IgD-negative memory B cell (primary cell): Measurements from ENCODE around the gene BLACAT1. TPM values are rescaled to one million over a fixed set of nuclear protein-coding genes. Genes with fewer than 3 reads are reported as not detected.

Experiments
- H3K27ac Mint-ChIP-seq, 3 donors: one replicate each; pipeline ENCODE4 v1.8.0; 2020 to 2022; ENCODE audit warnings: mild to moderate bottlenecking in 3 of 3, mixed read lengths in 3 of 3, moderate library complexity in 1 of 3
- H3K27me3 Mint-ChIP-seq: one replicate; pipeline ENCODE4 v1.8.0; 2021; ENCODE audit warnings: mixed read lengths
- H3K36me3 Mint-ChIP-seq: one replicate; pipeline ENCODE4 v1.8.0; 2020; ENCODE audit warnings: mild to moderate bottlenecking, mixed read lengths
- H3K4me1 Mint-ChIP-seq, 3 donors: one replicate each; pipeline ENCODE4 v1.8.0; 2020 to 2022; ENCODE audit warnings: mixed read lengths in 3 of 3, mild to moderate bottlenecking in 1 of 3
- H3K4me3 Mint-ChIP-seq, 4 donors: one replicate each; pipeline ENCODE4 v1.8.0; 2020 to 2022; ENCODE audit warnings: mild to moderate bottlenecking in 4 of 4, mixed read lengths in 4 of 4, moderate library complexity in 3 of 4
- H3K9me3 Mint-ChIP-seq, 3 donors: one replicate each; pipeline ENCODE4 v1.8.0; 2020 to 2021; ENCODE audit warnings: mixed read lengths in 3 of 3, mild to moderate bottlenecking in 1 of 3
- polyA plus RNA-seq: library from polyadenylated mRNA; unstranded; fragments of 300-500 nt; fragmentation: Illumina TruSeq; gene quantifications from one replicate; pipeline ENCODE4 v1.2.3, GENCODE V29; 2021

Gene BLACAT1
- polyA plus RNA-seq, 1 donor from 2014 or later: not detected

- Mint-ChIP-seq H3K4me3 (no peak overlapping the region), H3K27me3 (peaks cover 22% of the 10 kb centered on the region)
Measured at GRCh38 chr1:205477121-205477758, 21.4 kb upstream of the BLACAT1 start.

GRCh38 chr1:205476648-205477047 lies 20.8 kb upstream of the BLACAT1 start:
- no peak overlapping the region for H3K4me3 Mint-ChIP-seq
- H3K27ac Mint-ChIP-seq: peak overlapping the region in 1 of 3 donors; percentile 0
- peaks cover 7% of the 10 kb centered on the region for H3K36me3 Mint-ChIP-seq
- H3K9me3 Mint-ChIP-seq: peaks cover 2 to 15% (median 2%) of the 10 kb centered on the region in 3 donors
- H3K4me1 Mint-ChIP-seq: peaks cover 9 to 30% (median 17%) of the 10 kb centered on the region in 3 donors
- H3K27me3 Mint-ChIP-seq: peaks cover 22% of the 10 kb centered on the region

More at GRCh38 chr1:205477121-205477758, 21.4 kb upstream of the BLACAT1 start:
- Mint-ChIP-seq H3K9me3 (peaks cover 2 to 15% (median 2%) of the 10 kb centered on the region in 3 donors), H3K36me3 (peaks cover 7% of the 10 kb centered on the region), H3K4me1 (peaks cover 14 to 34% (median 17%) of the 10 kb centered on the region in 3 donors), H3K27ac (peak overlapping the region in 1 of 3 donors; percentile 0)

GRCh38 chr1:205475855-205476254 lies 20.0 kb upstream of the BLACAT1 start:
- H3K9me3 Mint-ChIP-seq: peaks cover 2 to 15% (median 2%) of the 10 kb centered on the region in 3 donors
- H3K36me3 Mint-ChIP-seq: peaks cover 7% of the 10 kb centered on the region
- peaks cover 15% of the 10 kb centered on the region for H3K27me3 Mint-ChIP-seq
- H3K4me1 Mint-ChIP-seq: peaks cover 9 to 23% (median 12%) of the 10 kb centered on the region in 3 donors
- no peak overlapping the region for H3K4me3 Mint-ChIP-seq
- no peak overlapping the region for H3K27ac Mint-ChIP-seq

GRCh38 chr1:205474571-205474970 lies 18.7 kb upstream of the BLACAT1 start:
- Mint-ChIP-seq H3K36me3 (peaks cover 7% of the 10 kb centered on the region), H3K9me3 (peaks cover 2 to 15% (median 2%) of the 10 kb centered on the region in 3 donors), H3K4me3 (peak overlapping the region in 1 of 4 donors; percentile 14), H3K27me3 (peaks cover 13% of the 10 kb centered on the region), H3K4me1 (peaks cover 2 to 11% (median 3%) of the 10 kb centered on the region in 3 donors), H3K27ac (no peak overlapping the region)

DNA sequence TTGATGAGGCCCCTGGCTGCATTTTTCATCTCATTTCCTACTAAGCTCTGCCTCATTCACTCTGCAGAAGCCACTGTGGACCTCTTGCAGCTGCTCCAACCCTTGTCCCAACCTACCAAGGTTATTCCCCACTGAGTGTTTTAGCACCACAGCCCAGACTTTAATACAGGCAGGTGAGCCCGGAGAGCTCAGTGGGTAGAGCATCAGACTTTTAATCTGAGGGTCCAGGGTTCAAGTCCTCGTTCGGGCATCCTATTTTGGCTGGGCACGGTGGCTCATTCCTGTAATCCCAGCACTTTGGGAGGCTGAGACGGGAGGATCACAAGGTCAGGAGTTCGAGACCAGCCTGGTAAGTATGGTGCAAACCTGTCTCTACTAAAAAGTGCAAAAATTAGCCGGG lies 18.1 kb upstream of the BLACAT1 start:
- peaks cover 7% of the 10 kb centered on the region for H3K36me3 Mint-ChIP-seq
- H3K27ac Mint-ChIP-seq: no peak overlapping the region
- H3K4me1 Mint-ChIP-seq: peaks cover 0 to 8% (median 0%) of the 10 kb centered on the region in 3 donors
- H3K9me3 Mint-ChIP-seq: peaks cover 2 to 15% (median 2%) of the 10 kb centered on the region in 3 donors
- peak overlapping the region in 1 of 4 donors; percentile 76 for H3K4me3 Mint-ChIP-seq
- peaks cover 17% of the 10 kb centered on the region for H3K27me3 Mint-ChIP-seq

- H3K4me3 Mint-ChIP-seq: peak overlapping the region in 1 of 4 donors; percentile 27
- peaks cover 2 to 15% (median 2%) of the 10 kb centered on the region in 3 donors for H3K9me3 Mint-ChIP-seq
- peaks cover 17% of the 10 kb centered on the region for H3K27me3 Mint-ChIP-seq
- H3K36me3 Mint-ChIP-seq: peaks cover 7% of the 10 kb centered on the region
- H3K4me1 Mint-ChIP-seq: peaks cover 0 to 8% (median 0%) of the 10 kb centered on the region in 3 donors
- no peak overlapping the region for H3K27ac Mint-ChIP-seq
Measured at GRCh38 chr1:205473475-205473874, 17.6 kb upstream of the BLACAT1 start.

DNA sequence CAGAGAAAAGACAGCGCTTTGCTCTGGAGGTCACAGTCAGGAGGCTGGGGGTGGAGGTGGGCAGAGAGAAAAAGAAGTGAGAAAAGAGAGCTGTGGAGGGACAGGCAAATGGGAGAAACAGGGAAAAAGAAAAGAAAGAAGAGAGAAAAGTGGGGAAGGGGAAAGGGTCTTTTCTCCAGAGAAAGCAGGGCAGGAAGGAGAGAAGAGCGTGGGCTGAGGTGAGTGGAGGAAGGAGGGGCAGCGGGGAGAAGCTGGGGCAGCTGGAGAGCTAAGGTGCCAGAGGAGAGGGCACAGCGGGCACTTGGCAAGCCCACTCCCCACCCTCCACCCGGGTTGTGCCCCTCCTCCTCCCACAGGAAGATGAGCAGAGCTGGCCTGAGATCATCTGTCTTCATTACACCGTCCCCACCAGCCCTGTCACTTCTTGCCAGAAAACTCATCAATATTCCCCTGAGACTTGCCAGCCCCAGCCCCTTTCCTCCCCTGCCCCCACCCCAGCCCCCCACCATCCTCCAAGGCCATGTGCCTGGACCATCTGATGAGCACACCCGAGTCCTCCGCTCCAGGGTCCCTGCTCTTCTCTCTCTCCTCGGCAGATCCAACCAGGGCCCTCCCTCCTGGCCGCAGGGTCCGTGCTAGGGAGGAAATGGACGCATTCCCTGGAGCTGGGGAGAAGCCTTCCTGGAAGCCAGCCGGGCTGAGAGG lies 17.0 kb upstream of the BLACAT1 start:
- Mint-ChIP-seq H3K4me1 (peaks cover 0 to 5% (median 0%) of the 10 kb centered on the region in 3 donors), H3K36me3 (peaks cover 7% of the 10 kb centered on the region), H3K27ac (peak overlapping the region in 1 of 3 donors; percentile 51), H3K4me3 (no peak overlapping the region), H3K9me3 (peaks cover 2 to 15% (median 2%) of the 10 kb centered on the region in 3 donors), H3K27me3 (peaks cover 17% of the 10 kb centered on the region)

DNA sequence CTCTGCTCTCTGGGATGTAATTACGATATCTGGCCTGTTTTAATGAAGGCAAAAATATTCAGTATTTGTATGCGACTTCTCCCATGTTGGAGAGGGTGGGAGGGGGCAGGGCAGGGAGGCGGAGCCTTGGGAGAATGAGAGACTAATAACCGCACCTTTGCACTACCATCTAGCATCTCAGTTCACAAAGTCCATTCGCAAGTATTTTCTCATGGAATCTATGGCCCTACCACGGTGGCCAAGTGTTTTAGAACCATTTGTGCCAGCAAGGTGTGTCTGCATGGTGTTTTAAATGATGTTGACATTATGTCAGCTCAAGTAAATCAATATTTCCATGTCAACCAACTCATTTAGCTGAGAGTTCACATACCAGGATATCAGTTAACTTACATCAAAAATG lies 14.3 kb upstream of the BLACAT1 start:
- Mint-ChIP-seq H3K27ac (no peak overlapping the region), H3K36me3 (peaks cover 9% of the 10 kb centered on the region), H3K9me3 (peaks cover 0 to 6% (median 2%) of the 10 kb centered on the region in 3 donors), H3K27me3 (peaks cover 19% of the 10 kb centered on the region), H3K4me1 (peaks cover 0 to 4% (median 0%) of the 10 kb centered on the region in 3 donors), H3K4me3 (no peak overlapping the region)

GRCh38 chr1:205466595-205467220 lies 10.9 kb upstream of the BLACAT1 start:
- Mint-ChIP-seq H3K36me3 (peaks cover 3% of the 10 kb centered on the region), H3K27me3 (peaks cover 6% of the 10 kb centered on the region), H3K4me1 (no peaks in the 10 kb centered on the region), H3K27ac (no peak overlapping the region), H3K4me3 (no peak overlapping the region), H3K9me3 (no peaks in the 10 kb centered on the region)

- H3K36me3 Mint-ChIP-seq: peaks cover 3% of the 10 kb centered on the region
- peaks cover 9% of the 10 kb centered on the region for H3K27me3 Mint-ChIP-seq
- H3K27ac Mint-ChIP-seq: no peak overlapping the region
- H3K4me1 Mint-ChIP-seq: no peaks in the 10 kb centered on the region
- no peak overlapping the region for H3K4me3 Mint-ChIP-seq
- H3K9me3 Mint-ChIP-seq: no peaks in the 10 kb centered on the region
Measured at GRCh38 chr1:205465392-205465791, 9.5 kb upstream of the BLACAT1 start.

DNA sequence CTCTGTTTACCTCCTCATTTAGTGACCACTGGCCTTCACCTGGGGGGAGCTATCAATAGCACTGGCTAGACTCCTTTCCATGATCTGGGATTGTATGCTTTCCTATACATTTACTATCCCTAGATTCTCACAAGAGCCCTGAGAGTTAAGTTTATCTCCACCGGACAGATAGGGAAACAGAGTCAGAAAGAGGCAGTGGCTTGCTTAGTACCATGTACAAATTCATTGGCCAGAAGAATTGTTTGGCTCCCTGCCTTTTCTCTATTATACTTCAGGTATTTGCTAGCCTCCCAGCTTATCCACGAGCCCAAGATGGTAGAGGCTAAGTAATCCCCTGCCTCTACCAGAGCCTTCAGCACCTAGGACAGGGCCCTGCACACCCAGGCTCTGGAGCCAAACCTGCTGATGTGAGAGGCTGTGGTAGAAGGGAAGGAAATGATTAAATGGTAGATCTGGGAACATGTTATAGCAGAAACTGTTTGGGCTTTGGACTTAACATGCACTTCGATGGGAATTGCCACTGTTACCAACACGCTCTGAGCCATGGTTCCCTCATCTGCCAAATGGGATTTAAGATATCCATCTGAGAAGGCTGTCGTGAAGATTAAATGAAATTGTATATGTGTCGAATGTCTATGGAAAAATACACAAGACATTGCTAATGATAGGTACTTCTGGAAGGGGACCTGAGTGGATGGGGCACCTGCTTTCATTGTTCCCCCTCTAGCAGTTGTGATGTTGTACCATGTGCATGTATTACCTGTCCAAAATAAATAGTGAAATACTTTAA lies 3.1 kb upstream of the BLACAT1 start:
- Mint-ChIP-seq H3K27ac (no peak overlapping the region), H3K36me3 (peaks cover 2% of the 10 kb centered on the region), H3K9me3 (no peaks in the 10 kb centered on the region), H3K4me3 (peak overlapping the region in 1 of 4 donors; percentile 11), H3K27me3 (peaks cover 37% of the 10 kb centered on the region), H3K4me1 (peaks cover 7 to 8% (median 8%) of the 10 kb centered on the region in 3 donors)

DNA sequence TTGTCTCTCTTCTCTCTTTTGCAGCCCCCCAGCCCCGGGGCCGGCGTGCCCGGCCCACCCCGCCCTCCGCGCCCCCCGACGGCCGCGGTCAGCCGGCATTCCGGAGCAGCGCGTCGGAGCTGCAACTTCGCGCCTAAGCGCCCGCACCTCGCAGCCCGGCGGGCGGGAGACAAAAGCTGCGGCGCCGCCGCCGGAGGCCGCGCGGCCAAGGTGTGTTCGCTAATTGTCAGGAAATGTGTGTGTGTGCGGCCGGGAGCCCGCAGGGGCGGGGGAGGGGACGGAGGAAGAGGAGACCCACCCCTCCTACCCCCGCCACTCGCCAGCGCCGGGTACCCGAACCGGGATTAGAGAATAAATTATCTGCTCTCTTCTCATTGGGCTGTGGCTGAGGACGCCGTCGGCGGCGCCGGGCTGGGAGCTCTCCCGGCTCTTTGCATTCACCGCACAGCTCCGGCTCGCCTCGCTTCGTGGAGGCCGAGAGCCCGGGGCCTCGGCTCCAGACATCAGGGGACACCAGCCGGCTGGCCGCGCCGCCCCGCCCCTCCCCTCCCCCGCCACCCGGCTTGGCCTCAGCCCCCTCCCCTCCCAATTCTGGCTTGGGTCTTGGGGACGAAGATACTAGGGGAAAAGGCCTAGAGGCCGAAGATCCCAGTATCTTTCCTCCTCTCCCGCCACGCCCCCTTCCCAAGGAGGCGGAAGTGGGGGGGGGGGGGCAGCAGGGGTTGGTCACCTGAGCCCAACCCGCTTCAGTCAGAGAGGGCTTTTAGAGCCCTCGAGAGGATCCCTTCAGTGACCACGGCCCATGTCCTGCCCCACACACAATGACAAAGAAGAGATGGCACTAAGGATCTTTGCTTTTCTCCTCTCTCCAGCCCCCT lies 1.3 kb upstream of the BLACAT1 start:
- peaks cover 50% of the 10 kb centered on the region for H3K27me3 Mint-ChIP-seq
- H3K4me3 Mint-ChIP-seq: peak overlapping the region; percentile 77 to 92 (median 85)
- no peaks in the 10 kb centered on the region for H3K9me3 Mint-ChIP-seq
- peak overlapping the region in 1 of 3 donors; percentile 27 for H3K27ac Mint-ChIP-seq
- H3K36me3 Mint-ChIP-seq: peaks cover 2% of the 10 kb centered on the region
- peaks cover 7 to 8% (median 8%) of the 10 kb centered on the region in 3 donors for H3K4me1 Mint-ChIP-seq

DNA sequence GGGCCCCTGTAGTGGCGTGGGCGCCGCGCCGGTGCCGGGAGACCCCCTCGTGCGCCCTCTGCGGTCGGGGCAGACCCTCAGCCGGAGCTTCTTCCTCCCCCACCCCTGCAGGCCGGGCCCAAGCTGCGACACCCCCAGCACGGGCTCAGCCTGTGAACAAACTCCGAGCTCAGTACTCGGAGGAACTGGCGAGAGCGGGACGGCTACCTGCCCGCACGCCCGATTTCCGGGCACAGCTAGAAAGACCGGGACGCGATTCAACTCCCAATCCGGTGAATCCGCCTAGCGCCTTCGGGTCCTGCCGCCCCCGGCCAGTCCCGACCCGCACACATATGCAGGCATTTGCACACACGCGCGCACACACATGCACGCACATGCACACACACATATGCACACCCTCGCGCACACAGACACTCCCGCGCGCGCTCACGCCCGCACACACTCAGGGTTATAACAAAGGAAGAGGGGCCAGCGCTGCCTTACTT lies 580 bp upstream of the BLACAT1 start:
- H3K27me3 Mint-ChIP-seq: peaks cover 51% of the 10 kb centered on the region
- H3K27ac Mint-ChIP-seq: no peak overlapping the region
- H3K9me3 Mint-ChIP-seq: no peaks in the 10 kb centered on the region
- H3K36me3 Mint-ChIP-seq: peaks cover 2% of the 10 kb centered on the region
- peak overlapping the region; percentile 77 to 92 (median 86) for H3K4me3 Mint-ChIP-seq
- H3K4me1 Mint-ChIP-seq: peaks cover 7 to 8% (median 8%) of the 10 kb centered on the region in 3 donors
